GM12892 (cell line): ENCODE measurements around the gene PRKAR1B.

Source experiments
- POLR2A ChIP-seq: IDR thresholded peaks from 2 replicates; pipeline ENCODE4 v1.6.1; 2011; ENCODE audit warnings: low read depth, low read length, control low read depth
- POLR2AphosphoS5 ChIP-seq: IDR thresholded peaks from 2 replicates; pipeline ENCODE4 v1.6.1; 2011; ENCODE audit warnings: low read depth, low read length, control low read depth
- TAF1 ChIP-seq: IDR thresholded peaks from 2 replicates; pipeline ENCODE4 v1.6.1; 2011; ENCODE audit warnings: low read depth, mild to moderate bottlenecking, control low read depth, low read length, borderline replicate concordance

DNA sequence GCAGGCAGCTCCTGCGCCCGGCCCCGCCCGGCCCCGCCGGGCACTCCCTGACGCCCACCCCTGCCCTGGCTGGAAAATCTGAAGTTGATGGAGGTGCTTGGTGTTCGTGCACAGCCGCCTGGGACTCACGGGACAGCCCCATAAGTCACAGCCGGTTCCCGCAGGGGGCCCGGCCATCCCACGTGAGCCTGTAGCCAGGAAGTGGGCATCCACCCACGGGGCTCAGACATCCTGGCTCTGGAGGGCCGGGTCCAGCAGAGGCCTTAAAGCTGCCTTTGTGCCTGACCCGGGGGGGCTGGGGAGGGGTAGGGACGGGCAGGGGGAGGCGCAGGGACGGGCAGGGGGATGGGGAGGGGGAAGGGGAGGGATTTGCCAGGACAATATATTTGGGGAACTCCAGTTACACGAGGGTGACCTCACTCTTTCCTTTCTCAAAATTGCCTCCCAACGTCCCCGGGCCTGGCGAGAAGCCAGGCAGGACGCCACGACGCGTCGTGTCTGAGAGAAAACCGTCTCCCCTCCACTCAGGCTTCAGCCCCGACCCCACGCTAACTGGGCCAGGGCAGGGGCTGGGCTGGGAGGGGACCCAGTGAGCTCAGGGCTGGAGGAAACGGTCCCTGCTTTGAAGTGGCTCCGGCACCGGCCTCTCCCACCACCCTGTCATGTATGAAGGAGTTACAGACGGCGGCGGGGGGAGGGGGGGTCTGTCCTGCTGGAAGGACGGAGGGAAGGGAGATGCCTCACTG is 125.3 kb downstream of the PRKAR1B start:
- no peak for TF ChIP-seq POLR2AphosphoS5
- TF ChIP-seq POLR2A = no peak; the same call in 1 of the 2 replicates
- TF ChIP-seq TAF1 = 0 out of 2 replicates have a peak, but pooled peaks have one; percentile 19
